ENCODE measurements around the gene METRN. TPM values are rescaled to one million over a fixed set of nuclear protein-coding genes. Genes with fewer than 3 reads are reported as not detected.
"Not testable (repeated sequence)": the region's sequence is repeated elsewhere in the genome, so short reads cannot be mapped to it uniquely, and the experiment has no call there.

Gene METRN
- polyA plus RNA-seq, 6 donors from 2014 or later, result 4.0 to 10.2 (median 6.2) TPM; not detected in 1

GRCh38 chr16:751152-752006, 36.5 kb downstream of the METRN start:
- Mint-ChIP-seq H3K9me3 (peaks cover 0 to 1% (median 0%) of the 10 kb centered on the region in 7 donors), H3K27me3 (peaks cover 0 to 7% (median 0%) of the 10 kb centered on the region in 3 donors), H3K4me1 (peaks cover 0 to 4% (median 3%) of the 10 kb centered on the region in 3 donors), H3K27ac (peak overlapping the region in 1 of 6 donors; percentile 85), H3K36me3 (no peaks in the 10 kb centered on the region), H3K4me3 (no peak overlapping the region)
- DNase-seq, result no peak
- no peak for ATAC-seq (ENCODE audit: low read depth in 2 of 2)

GRCh38 chr16:752007-752312, 37.0 kb downstream of the METRN start:
- DNase-seq (no peak), ATAC-seq (ENCODE audit: low read depth in 2 of 2) (no peak)
- Mint-ChIP-seq H3K4me3 (no peak overlapping the region), H3K27me3 (peaks cover 0 to 12% (median 0%) of the 10 kb centered on the region in 3 donors), H3K36me3 (no peaks in the 10 kb centered on the region), H3K27ac (no peak overlapping the region), H3K9me3 (peaks cover 0 to 3% (median 0%) of the 10 kb centered on the region in 7 donors), H3K4me1 (peaks cover 0 to 4% (median 3%) of the 10 kb centered on the region in 3 donors)

- H3K4me3 Mint-ChIP-seq; DNase-seq; H3K27ac Mint-ChIP-seq; H3K4me1 Mint-ChIP-seq; ATAC-seq (ENCODE audit: low read depth in 2 of 2); H3K36me3 Mint-ChIP-seq; H3K9me3 Mint-ChIP-seq: not testable (repeated sequence)
- peaks cover 6 to 18% (median 8%) of the 10 kb centered on the region in 3 donors for H3K27me3 Mint-ChIP-seq
Measured at GRCh38 chr16:754121-754607, 39.2 kb downstream of the METRN start.

- Mint-ChIP-seq H3K36me3 (no peaks in the 10 kb centered on the region), H3K4me3 (no peak overlapping the region), H3K4me1 (peaks cover 0 to 6% (median 4%) of the 10 kb centered on the region in 3 donors), H3K9me3 (peaks cover 0 to 5% (median 0%) of the 10 kb centered on the region in 7 donors), H3K27ac (peak overlapping the region in 1 of 6 donors; percentile 20), H3K27me3 (peaks cover 6 to 18% (median 8%) of the 10 kb centered on the region in 3 donors)
- DNase-seq (no peak), ATAC-seq (ENCODE audit: low read depth in 2 of 2) (peak; percentile 65 to 79)
Measured at GRCh38 chr16:754656-755055, 39.7 kb downstream of the METRN start.

DNA sequence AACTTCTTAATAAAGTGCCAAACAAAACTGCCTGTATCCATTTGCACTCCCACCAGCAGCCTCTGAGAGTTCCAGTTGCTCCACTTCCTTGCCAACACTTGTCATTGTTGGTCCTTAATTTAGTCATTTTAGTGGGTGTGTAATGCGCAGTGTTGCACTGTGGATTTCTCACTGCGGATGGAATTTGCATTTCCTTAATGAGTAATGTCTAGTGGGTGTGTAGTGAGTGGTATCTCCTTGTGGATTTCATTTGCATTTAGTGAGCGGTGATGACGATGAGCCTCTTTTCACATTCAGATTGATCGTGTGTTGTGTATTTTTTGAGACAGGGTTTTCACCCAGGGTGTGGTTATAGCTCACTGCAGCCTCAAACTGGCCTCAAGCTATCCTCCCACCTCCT, 41.5 kb downstream of the METRN start:
- no peak for ATAC-seq (ENCODE audit: low read depth in 2 of 2)
- H3K27me3 Mint-ChIP-seq, result peaks cover 6 to 18% (median 8%) of the 10 kb centered on the region in 3 donors
- H3K27ac Mint-ChIP-seq, result no peak overlapping the region
- no peak for DNase-seq
- H3K9me3 Mint-ChIP-seq, result peaks cover 0 to 5% (median 0%) of the 10 kb centered on the region in 7 donors
- H3K4me1 Mint-ChIP-seq, result peaks cover 0 to 6% (median 4%) of the 10 kb centered on the region in 3 donors
- no peak overlapping the region for H3K4me3 Mint-ChIP-seq
- H3K36me3 Mint-ChIP-seq, result no peaks in the 10 kb centered on the region

GRCh38 chr16:759110-759910, 44.4 kb downstream of the METRN start:
- H3K9me3 Mint-ChIP-seq, result peaks cover 0 to 5% (median 0%) of the 10 kb centered on the region in 7 donors
- no peaks in the 10 kb centered on the region for H3K36me3 Mint-ChIP-seq
- peaks cover 6 to 26% (median 8%) of the 10 kb centered on the region in 3 donors for H3K27me3 Mint-ChIP-seq
- peaks cover 0 to 6% (median 4%) of the 10 kb centered on the region in 3 donors for H3K4me1 Mint-ChIP-seq
- no peak overlapping the region for H3K27ac Mint-ChIP-seq
- H3K4me3 Mint-ChIP-seq, result no peak overlapping the region
- DNase-seq (no peak), ATAC-seq (ENCODE audit: low read depth in 2 of 2) (no peak)

GRCh38 chr16:760065-760464, 45.1 kb downstream of the METRN start:
- H3K4me1 Mint-ChIP-seq, result peaks cover 0 to 6% (median 0%) of the 10 kb centered on the region in 3 donors
- peaks cover 0 to 5% (median 0%) of the 10 kb centered on the region in 7 donors for H3K9me3 Mint-ChIP-seq
- no peak overlapping the region for H3K27ac Mint-ChIP-seq
- no peak for ATAC-seq (ENCODE audit: low read depth in 2 of 2)
- peaks cover 6 to 26% (median 8%) of the 10 kb centered on the region in 3 donors for H3K27me3 Mint-ChIP-seq
- no peak for DNase-seq
- no peaks in the 10 kb centered on the region for H3K36me3 Mint-ChIP-seq
- H3K4me3 Mint-ChIP-seq, result no peak overlapping the region

GRCh38 chr16:760545-761343, 45.8 kb downstream of the METRN start, which contains the start of gene MSLN:
TSS of gene MSLN (plus strand) at chr16:760734. CDS start at chr16:762681, 1,947 bp downstream.
- no peak within 1 kb of the TSS for H3K4me3 Mint-ChIP-seq
- H3K27me3 Mint-ChIP-seq, result peaks cover 6 to 26% (median 8%) of the 10 kb centered on the region in 3 donors
- peaks cover 0 to 5% (median 0%) of the 10 kb centered on the region in 3 donors for H3K4me1 Mint-ChIP-seq
- H3K9me3 Mint-ChIP-seq, result peaks cover 0 to 5% (median 0%) of the 10 kb centered on the region in 7 donors
- ATAC-seq (ENCODE audit: low read depth in 2 of 2) (no peak), DNase-seq (no peak)
- no peaks in the 10 kb centered on the region for H3K36me3 Mint-ChIP-seq
- H3K27ac Mint-ChIP-seq, result no peak within 1 kb of the TSS

- DNase-seq (no peak), ATAC-seq (ENCODE audit: low read depth in 2 of 2) (no peak)
- peaks cover 6 to 19% (median 8%) of the 10 kb centered on the region in 3 donors for H3K27me3 Mint-ChIP-seq
Measured at GRCh38 chr16:761625-762513, 47.0 kb downstream of the METRN start.

GRCh38 chr16:762595-763268, 47.8 kb downstream of the METRN start:
- no peak for ATAC-seq (ENCODE audit: low read depth in 2 of 2)
- Mint-ChIP-seq H3K9me3 (peaks cover 0 to 2% (median 0%) of the 10 kb centered on the region in 7 donors), H3K4me1 (peaks cover 0 to under 1% (median 0%) of the 10 kb centered on the region in 3 donors), H3K27ac (no peak overlapping the region), H3K4me3 (no peak overlapping the region), H3K27me3 (peaks cover 3 to 16% (median 4%) of the 10 kb centered on the region in 3 donors), H3K36me3 (no peaks in the 10 kb centered on the region)
- no peak for DNase-seq

More at GRCh38 chr16:761625-762513, 47.0 kb downstream of the METRN start:
- H3K36me3 Mint-ChIP-seq, result no peaks in the 10 kb centered on the region
- H3K4me1 Mint-ChIP-seq, result peaks cover 0 to 3% (median 0%) of the 10 kb centered on the region in 3 donors
- peaks cover 0 to 4% (median 0%) of the 10 kb centered on the region in 7 donors for H3K9me3 Mint-ChIP-seq
- no peak overlapping the region for H3K4me3 Mint-ChIP-seq
- no peak overlapping the region for H3K27ac Mint-ChIP-seq

DNA sequence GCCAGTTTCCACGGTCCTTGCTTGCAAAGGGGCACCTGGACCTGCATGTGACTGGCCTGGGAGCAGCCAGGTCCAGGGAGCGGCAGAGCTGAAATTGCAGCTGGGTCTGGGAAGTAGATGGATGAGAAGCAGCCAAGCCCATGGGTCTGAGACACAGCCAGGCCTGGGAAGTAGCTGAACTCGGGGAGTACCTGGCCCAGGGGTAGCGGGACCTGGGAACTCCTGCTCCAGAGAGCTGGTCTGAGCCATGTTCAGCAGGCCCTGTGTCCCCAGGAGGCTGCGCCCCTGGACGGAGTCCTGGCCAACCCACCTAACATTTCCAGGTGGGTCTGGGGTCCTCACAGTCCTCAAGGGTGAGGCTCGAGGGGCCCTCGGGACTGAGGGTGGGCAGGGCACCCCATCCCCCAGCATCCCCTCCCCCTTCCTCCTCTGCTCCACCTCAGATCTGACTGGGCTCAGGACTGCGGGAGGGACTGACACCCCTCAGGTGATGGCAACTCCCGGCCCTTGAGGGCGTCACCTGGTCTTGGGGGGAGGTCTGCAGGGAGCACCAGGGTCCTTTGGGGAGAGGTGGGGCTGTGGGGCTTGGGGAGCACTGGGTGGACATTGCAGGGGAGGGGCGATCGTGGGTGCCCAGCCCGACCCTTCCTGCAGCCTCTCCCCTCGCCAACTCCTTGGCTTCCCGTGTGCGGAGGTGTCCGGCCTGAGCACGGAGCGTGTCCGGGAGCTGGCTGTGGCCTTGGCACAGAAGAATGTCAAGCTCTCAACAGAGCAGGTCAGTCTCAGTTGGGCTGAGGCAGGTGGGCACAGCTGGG, 48.7 kb downstream of the METRN start:
- no peaks in the 10 kb centered on the region for H3K9me3 Mint-ChIP-seq

More for the DNA sequence above, 48.7 kb downstream of the METRN start:
- ATAC-seq (ENCODE audit: low read depth in 2 of 2), result no peak
- no peak overlapping the region for H3K4me3 Mint-ChIP-seq
- no peak for DNase-seq
- H3K36me3 Mint-ChIP-seq, result no peaks in the 10 kb centered on the region
- H3K27ac Mint-ChIP-seq, result no peak overlapping the region
- H3K4me1 Mint-ChIP-seq, result no peaks in the 10 kb centered on the region
- peaks cover 0 to 13% (median 0%) of the 10 kb centered on the region in 3 donors for H3K27me3 Mint-ChIP-seq

Data from naive B cell (primary cell).